GM06990 (cell line): ENCODE data around the gene GAST.

Experiments used
- DNase-seq: peaks from one replicate; pipeline ENCODE4 v3.0.0-alpha.2; 2011; ENCODE audit not compliant: insufficient read length; ENCODE audit errors: extremely low read depth
- H3K27me3 ChIP-seq: replicated peaks from 2 replicates; pipeline ENCODE4 v1.6.0; 2011; ENCODE audit warnings: low read length; ENCODE audit not compliant: control insufficient read depth, insufficient read depth
- H3K36me3 ChIP-seq: 2 replicates; pipeline ENCODE4 v1.5.1; 2011; ENCODE audit warnings: low read length; ENCODE audit not compliant: control insufficient read depth, insufficient read depth
- H3K4me3 ChIP-seq: replicated peaks from 2 replicates; pipeline ENCODE4 v1.5.1; 2011; ENCODE audit warnings: low read depth, mild to moderate bottlenecking, control low read depth, low read length
- CTCF ChIP-seq: IDR thresholded peaks from 2 replicates; pipeline ENCODE4 v1.5.1; 2011; ENCODE audit warnings: low read length, control low read depth, mild to moderate bottlenecking, inconsistent platforms; ENCODE audit not compliant: insufficient read depth, poor library complexity, severe bottlenecking

The GAST gene

GRCh38 chr17:41711669-41712400 lies at the start of gene GAST:
GAST (plus strand) TSS chr17:41712331; CDS start chr17:41715437, 3,106 bp downstream.
- no peak for DNase-seq
- H3K36me3 ChIP-seq = no peaks in the 10 kb centered on the region
- no peaks in the 10 kb centered on the region; the same call in 1 of the 2 replicates for H3K27me3 ChIP-seq
- H3K4me3 ChIP-seq = no peak within 1 kb of the TSS
- TF ChIP-seq CTCF = no peak

DNA sequence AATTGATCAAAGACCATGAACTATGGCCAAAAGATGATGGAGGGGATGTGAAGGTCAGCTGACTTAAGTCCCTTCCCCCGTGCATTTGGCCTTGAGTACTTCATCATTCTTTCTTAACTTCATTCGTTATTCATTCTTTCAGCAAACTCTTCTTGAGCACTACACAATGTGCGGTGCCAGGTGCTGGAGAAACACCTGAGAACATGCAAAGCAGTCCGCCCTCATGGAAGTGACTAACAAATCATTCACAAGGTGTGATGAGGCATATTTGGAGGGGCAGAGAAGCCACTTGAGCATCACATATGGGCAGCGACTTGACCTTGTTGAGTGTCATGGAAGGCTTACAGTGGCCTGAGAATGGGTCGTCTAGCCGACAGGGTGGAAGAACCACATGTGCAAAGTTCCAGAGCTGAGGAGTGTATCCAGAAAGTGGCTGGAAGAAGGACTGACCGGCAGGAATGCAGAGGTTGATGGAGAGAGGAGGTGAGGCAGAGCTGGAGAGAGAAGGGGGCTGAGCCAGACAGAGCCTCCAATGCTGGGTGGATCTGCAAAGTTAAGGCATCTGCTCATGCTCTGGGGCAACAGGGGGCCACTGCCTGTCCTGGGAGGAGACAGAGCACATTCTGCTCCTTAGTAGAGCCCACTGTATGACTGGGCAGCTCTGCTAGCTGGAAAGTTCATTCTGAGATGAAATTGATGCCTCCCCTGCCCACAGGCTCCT lies 48.5 kb upstream of the GAST start:
- no peaks in the 10 kb centered on the region for H3K36me3 ChIP-seq
- no peak for DNase-seq
- no peak overlapping the region for H3K4me3 ChIP-seq
- TF ChIP-seq CTCF = no peak
- H3K27me3 ChIP-seq = no peaks in the 10 kb centered on the region; the same call in 1 of the 2 replicates

DNA sequence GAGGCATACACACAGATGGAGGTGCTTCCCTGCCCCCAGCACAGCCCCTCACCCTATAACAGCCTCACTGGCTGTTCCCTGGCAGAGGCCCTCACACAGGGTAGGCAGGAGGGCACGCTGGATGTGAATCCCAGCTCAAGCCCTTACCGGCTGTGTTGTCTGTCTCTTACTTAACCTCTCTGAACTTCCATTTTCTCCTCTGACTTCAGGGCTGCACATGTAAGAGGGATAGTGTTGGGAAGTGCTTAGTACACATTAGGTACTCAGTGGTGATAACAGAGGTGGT lies 48.0 kb upstream of the GAST start:
- no peaks in the 10 kb centered on the region; the same call in 1 of the 2 replicates for H3K27me3 ChIP-seq
- no peak for TF ChIP-seq CTCF
- H3K36me3 ChIP-seq = no peaks in the 10 kb centered on the region
- H3K4me3 ChIP-seq = no peak overlapping the region
- DNase-seq = no peak

DNA sequence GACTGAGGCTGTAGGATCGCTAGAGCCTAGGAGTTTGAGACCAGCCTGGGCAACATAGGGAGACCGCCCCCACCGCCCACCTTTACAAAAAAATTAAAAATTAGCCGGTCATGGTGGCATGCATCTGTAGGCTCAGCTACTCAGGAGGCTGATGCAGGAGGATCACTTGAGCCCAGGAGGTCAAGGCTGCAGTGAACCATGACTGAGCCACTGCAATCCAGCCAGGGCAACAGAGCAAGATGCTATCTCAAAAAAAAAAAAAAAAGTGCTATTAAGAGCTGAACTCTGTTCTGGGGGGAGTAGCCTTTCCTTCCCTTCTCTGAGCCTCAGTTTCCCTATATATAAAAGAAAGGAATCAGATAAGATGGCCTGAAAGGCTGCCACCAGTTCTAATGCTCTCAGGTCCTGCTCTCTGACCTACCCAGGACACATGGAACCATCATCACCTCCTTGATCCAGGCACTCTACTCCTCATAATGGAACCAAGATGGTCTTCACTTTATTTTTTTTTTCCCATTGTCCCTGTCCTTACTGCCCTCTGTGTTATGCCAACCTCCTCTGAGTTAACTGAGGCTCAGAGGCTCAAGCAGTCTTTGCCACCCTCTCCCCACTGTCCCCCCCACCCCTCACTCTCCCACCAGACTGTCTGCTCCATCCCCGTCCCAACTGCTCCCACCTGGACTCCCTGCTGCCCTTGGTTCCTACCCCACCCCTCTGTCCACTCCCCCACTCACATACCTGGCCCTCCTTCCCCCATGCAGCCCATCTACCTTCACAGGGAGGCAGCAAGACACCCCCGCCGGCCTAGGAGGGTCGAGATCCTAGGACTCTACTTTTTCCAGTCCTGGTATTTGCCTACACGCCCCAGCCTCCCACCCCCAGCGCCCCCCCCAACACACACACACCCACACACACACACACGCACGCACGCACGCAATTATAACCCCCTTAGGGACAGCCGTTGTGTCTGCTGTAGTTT lies 47.3 kb upstream of the GAST start:
- Histone ChIP-seq H3K27me3 (no peaks in the 10 kb centered on the region; the same call in 1 of the 2 replicates), H3K4me3 (peak overlapping the region; percentile 56), H3K36me3 (no peaks in the 10 kb centered on the region)
- no peak for TF ChIP-seq CTCF
- no peak for DNase-seq

GRCh38 chr17:41665566-41666236 lies 46.4 kb upstream of the GAST start:
- Histone ChIP-seq H3K36me3 (no peaks in the 10 kb centered on the region), H3K4me3 (peak overlapping the region; percentile 56), H3K27me3 (no peaks in the 10 kb centered on the region)
- peak; percentile 69 for TF ChIP-seq CTCF
- peak; percentile 94 for DNase-seq
